Endothelial cell of umbilical vein (primary cell): ENCODE results near the gene PPM1N. TPM values are rescaled to one million over a fixed set of nuclear protein-coding genes. Genes with fewer than 3 reads are reported as not detected.

Experiments
- BruUV-seq: library from RNA; stranded (reverse); fragments of 400-500 nt; replicated peaks from 2 replicates; lab custom pipeline; 2021; lab: Mats Ljungman, UMichigan
- CTCF ChIA-PET: fragments of 300-600, 350-600 bp; sonication (Branson Sonifier 250); formaldehyde crosslinking; loops from one replicate; lab custom pipeline; 2021; ENCODE audit warnings: antibody characterized with exemption, inconsistent platforms; lab: Charles Lee
- POLR2A ChIA-PET: fragments of 300-600, 350-600 bp; sonication (Branson Sonifier 250); formaldehyde crosslinking; loops from one replicate; lab custom pipeline; 2021; ENCODE audit warnings: antibody characterized with exemption, inconsistent platforms; lab: Charles Lee
- DNase-seq: peaks from one replicate; pipeline ENCODE4 v3.0.0-alpha.2; 2011; ENCODE audit warnings: low read depth, low spot score
- FAIRE-seq: peaks from 2 replicates; lab custom pipeline; 2011; peaks lifted over from hg19 to GRCh38; lab: Jason Lieb, UNC
- H2AFZ ChIP-seq: 2 replicates; pipeline ENCODE4 v1.6.0; 2012; ENCODE audit warnings: low read depth, low read length, control low read depth, inconsistent platforms
- H3K27ac ChIP-seq: 2 replicates; pipeline ENCODE4 v1.5.1; 2011; ENCODE audit warnings: low read depth, mild to moderate bottlenecking, control low read depth, low read length, moderate library complexity; ENCODE audit not compliant: insufficient read depth
- H3K27me3 ChIP-seq, 2 experiments: 2 replicates each; pipeline versions ENCODE4 v1.6.0 to v1.6.1; 2011; ENCODE audit warnings: low read length in 2 of 2, mixed read lengths in 1 of 2; ENCODE audit not compliant: control insufficient read depth in 2 of 2, insufficient read depth in 2 of 2
- H3K36me3 ChIP-seq, 2 experiments: 2 replicates in 1 of 2; 3 replicates in 1 of 2; pipeline ENCODE4 v1.5.1; 2011; ENCODE audit warnings: low read length in 2 of 2, mild to moderate bottlenecking in 1 of 2, moderate library complexity in 1 of 2; ENCODE audit not compliant: control insufficient read depth in 2 of 2, insufficient read depth in 2 of 2; ENCODE audit errors: extremely low read depth in 1 of 2
- H3K4me1 ChIP-seq: 3 replicates; pipeline ENCODE4 v1.5.1; 2011; ENCODE audit warnings: mild to moderate bottlenecking, low read length; ENCODE audit not compliant: control insufficient read depth, insufficient read depth; ENCODE audit errors: extremely low read depth
- H3K4me2 ChIP-seq: 2 replicates; pipeline ENCODE4 v1.6.1; 2011; ENCODE audit warnings: low read length, control low read depth, mixed read lengths; ENCODE audit not compliant: insufficient read depth
- H3K4me3 ChIP-seq, 3 experiments: fragments of 200-600 bp in 1 of 3; sonication (generic), shearing (Covaris generic) in 1 of 3; replicated peaks in 1 of 3; 2 replicates each; pipeline ENCODE4 v1.5.1; 2011 to 2016; ENCODE audit warnings: control low read depth in 3 of 3, low read length in 3 of 3, mild to moderate bottlenecking in 2 of 3, inconsistent platforms in 1 of 3, low read depth in 1 of 3, moderate library complexity in 1 of 3; ENCODE audit not compliant: insufficient read depth in 1 of 3
- H3K79me2 ChIP-seq: 2 replicates; pipeline ENCODE4 v1.6.0; 2012; ENCODE audit warnings: low read length, inconsistent platforms; ENCODE audit not compliant: control insufficient read depth, insufficient read depth
- H3K9ac ChIP-seq: replicated peaks from 2 replicates; pipeline ENCODE3; 2011; ENCODE audit warnings: low read length, control low read depth; ENCODE audit not compliant: insufficient read depth; ENCODE audit errors: extremely low read depth
- H3K9me1 ChIP-seq: replicated peaks from 3 replicates; pipeline ENCODE4 v1.6.0; 2011; ENCODE audit warnings: mild to moderate bottlenecking, low read length; ENCODE audit not compliant: control insufficient read depth, insufficient read depth; ENCODE audit errors: extremely low read depth
- H3K9me3 ChIP-seq: replicated peaks from 2 replicates; pipeline ENCODE4 v1.5.1; 2012; ENCODE audit warnings: low read length, inconsistent platforms; ENCODE audit not compliant: control insufficient read depth, insufficient read depth
- H4K20me1 ChIP-seq: replicated peaks from 2 replicates; pipeline ENCODE3; 2011; ENCODE audit warnings: mild to moderate bottlenecking, low read length; ENCODE audit not compliant: control insufficient read depth, insufficient read depth; ENCODE audit errors: extremely low read depth
- CTCF ChIP-seq, 2 donors: IDR thresholded peaks; 1 replicate in 1 of 2; 2 replicates in 1 of 2; pipeline ENCODE4 v1.5.1; 2011; ENCODE audit warnings: low read length in 2 of 2, mild to moderate bottlenecking in 2 of 2, moderate library complexity in 2 of 2, control low read depth in 1 of 2, inconsistent platforms in 1 of 2, low read depth in 1 of 2; ENCODE audit not compliant: insufficient read depth in 1 of 2; ENCODE audit errors: extremely low read depth in 1 of 2
- EZH2 ChIP-seq: IDR thresholded peaks from 2 replicates; pipeline ENCODE4 v1.6.1; 2012; ENCODE audit warnings: borderline replicate concordance, low read depth, mild to moderate bottlenecking, moderate library complexity, low read length, inconsistent platforms; ENCODE audit not compliant: severe bottlenecking
- FOS ChIP-seq: IDR thresholded peaks from 2 replicates; pipeline ENCODE4 v1.6.1; 2011; ENCODE audit warnings: mild to moderate bottlenecking, low read length, moderate library complexity, borderline replicate concordance; ENCODE audit not compliant: insufficient read depth
- GATA2 ChIP-seq: IDR thresholded peaks from 2 replicates; pipeline ENCODE4 v1.7.0; 2011; ENCODE audit warnings: low read depth, mild to moderate bottlenecking, moderate library complexity, mixed read lengths, low read length; ENCODE audit not compliant: insufficient read length, insufficient read depth
- JUN ChIP-seq: IDR thresholded peaks from 2 replicates; pipeline ENCODE4 v1.6.1; 2011; ENCODE audit warnings: borderline replicate concordance, low read depth; ENCODE audit not compliant: insufficient read length, insufficient read depth
- MYC ChIP-seq: IDR thresholded peaks from one replicate; pipeline ENCODE4 v1.6.1; 2011; ENCODE audit warnings: mild to moderate bottlenecking, low read depth, low read length
- POLR2A ChIP-seq: IDR thresholded peaks from 2 replicates; pipeline ENCODE4 v1.6.1; 2012; ENCODE audit warnings: low read depth, mild to moderate bottlenecking, control low read depth, low read length
- POLR2AphosphoS5 ChIP-seq: IDR thresholded peaks from 2 replicates; pipeline ENCODE4 v1.6.1; 2012; ENCODE audit warnings: low read depth, mild to moderate bottlenecking, control low read depth, low read length, moderate library complexity; ENCODE audit not compliant: insufficient read depth
- dilution Hi-C: fragments of 300-500 bp; cut with MboI; formaldehyde crosslinking; loops from one replicate; pipeline ENCODE4 v1.15.0; 2019; ENCODE audit warnings: low sequenced_read_pairs; ENCODE audit not compliant: extremely low pct_ligation_motif_present
- intact Hi-C: fragments of 100-400 bp; cut with micrococcal nuclease; formaldehyde crosslinking; loops from one replicate; pipeline ENCODE4 v1.10.0; 2022
- polyA plus RNA-seq, 4 experiments: library from polyadenylated mRNA; depleted of rRNA in 3 of 4; stranded (reverse) in 3 of 4; unstranded in 1 of 4; fragments of >200 nt; gene quantifications; 2 replicates each; pipeline versions ENCODE4 v1.2.1 to v1.2.3, GENCODE V29; 2011 to 2012; ENCODE audit warnings: missing spikeins in 1 of 4
- total RNA-seq: library from RNA; stranded (reverse); gene quantifications from 2 replicates; pipeline ENCODE4 v1.2.3, GENCODE V29; 2021
- TF ChIP-seq, protein P1 (sequence below): IDR thresholded peaks from 2 replicates; pipeline ENCODE4 v1.6.1; 2011; ENCODE audit not compliant: insufficient read depth, insufficient read length

The PPM1N gene
- total and polyA plus RNA-seq, 2 donors (not counting 3 experiments of a cell fraction or from before 2014, with no cell fraction given) = 0.40 to 0.48 TPM

- BruUV-seq = no TSS peak
Observed at GRCh38 chr19:45451850-45452387, 46.3 kb upstream of the PPM1N start.

DNA sequence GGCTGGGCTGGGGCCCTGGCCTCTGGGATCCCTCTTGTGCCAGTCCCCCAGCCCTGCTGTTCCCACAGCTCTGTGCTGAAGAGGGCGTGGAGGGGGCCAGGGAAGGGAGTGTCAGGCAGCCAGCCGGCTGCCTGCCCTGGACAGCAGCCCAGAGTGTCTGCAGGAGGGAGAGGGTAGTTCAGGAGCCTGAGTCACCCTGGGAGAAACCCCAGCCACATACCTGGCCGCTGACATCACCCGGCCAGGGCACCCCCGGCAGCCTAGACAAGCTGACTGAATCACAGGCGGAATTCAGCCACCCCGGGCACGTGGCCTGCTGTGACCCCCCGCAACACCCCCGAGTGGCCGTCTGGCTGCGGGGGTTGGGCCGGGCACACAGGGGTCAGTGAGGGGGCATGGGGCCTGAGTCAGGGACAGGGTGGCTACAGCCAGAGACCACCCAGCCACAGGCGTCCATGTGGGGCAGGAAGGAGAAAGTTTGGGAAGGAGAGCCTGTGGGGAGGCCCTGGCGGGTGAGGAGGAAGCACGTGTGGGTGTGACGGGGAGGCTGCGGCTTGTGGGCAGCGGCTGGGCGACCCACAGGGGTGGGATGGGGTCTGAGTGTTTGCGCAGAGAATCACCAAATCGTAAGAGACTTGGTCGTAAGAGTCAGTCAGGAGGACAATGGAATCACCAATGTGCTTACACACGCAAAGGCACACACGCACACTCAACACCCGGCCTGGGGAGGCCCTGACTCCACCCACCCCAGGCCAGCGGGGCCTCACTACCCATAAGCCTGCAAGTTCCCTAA, 42.3 kb upstream of the PPM1N start:
- Histone ChIP-seq H3K9me3 (no peaks in the 10 kb centered on the region), H3K4me2 (no peak overlapping the region), H3K4me1 (peaks cover 19% of the 10 kb centered on the region), H3K36me3 (no peaks in the 10 kb centered on the region), H3K79me2 (no peaks in the 10 kb centered on the region), H3K4me3 (no peak overlapping the region), H3K27ac (peak overlapping the region; percentile 90), H2AFZ (peak overlapping the region; percentile 7), H3K9me1 (no peaks in the 10 kb centered on the region), H3K9ac (peak overlapping the region; percentile 75), H3K27me3 (no peaks in the 10 kb centered on the region), H4K20me1 (no peaks in the 10 kb centered on the region)
- DNase-seq (peak; percentile 98), FAIRE-seq (peak; percentile 88)
- intact Hi-C loops (loop anchor here (1.0 kb wide), 3 partner anchors 11 to 51 kb away; partner anchors contain the start of genes FOSB and PPP1R13L), dilution Hi-C loops (no loop called here)
- POLR2A ChIA-PET = interaction anchor here (1.3 to 2.0 kb wide), 2 partner anchors 12 to 13 kb away, joined by 5 to 9 read pairs; partner anchors contain the start of gene FOSB
- CTCF ChIA-PET = interaction anchor here (1.1 to 7.3 kb wide), 6 partner anchors 10 to 29 kb away, joined by 4 to 58 read pairs (median 6); partner anchors contain the start of gene FOSB
- no TSS peak for BruUV-seq
- TF ChIP-seq, protein P1, sequence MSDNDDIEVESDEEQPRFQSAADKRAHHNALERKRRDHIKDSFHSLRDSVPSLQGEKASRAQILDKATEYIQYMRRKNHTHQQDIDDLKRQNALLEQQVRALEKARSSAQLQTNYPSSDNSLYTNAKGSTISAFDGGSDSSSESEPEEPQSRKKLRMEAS = peak; percentile 52
- TF ChIP-seq EZH2 (no peak), MYC (peak; percentile 80), GATA2 (no peak), FOS (peak; percentile 98), POLR2A (no peak), CTCF (IDR thresholded peaks at IDR 0.05; ENCODE audit: extremely low read depth in 1 of 2, insufficient read depth in 1 of 2, low read depth in 1 of 2, low read length in 2 of 2) (no peak), POLR2AphosphoS5 (peak; percentile 99), JUN (peak; percentile 86)

More at GRCh38 chr19:45451850-45452387, 46.3 kb upstream of the PPM1N start:
- Histone ChIP-seq H3K79me2 (no peaks in the 10 kb centered on the region), H2AFZ (no peak overlapping the region), H3K9me3 (no peaks in the 10 kb centered on the region), H4K20me1 (no peaks in the 10 kb centered on the region), H3K4me2 (no peak overlapping the region), H3K27me3 (no peaks in the 10 kb centered on the region), H3K9me1 (no peaks in the 10 kb centered on the region), H3K4me1 (peaks cover 32% of the 10 kb centered on the region), H3K4me3 (no peak overlapping the region), H3K27ac (no peak overlapping the region), H3K36me3 (no peaks in the 10 kb centered on the region), H3K9ac (no peak overlapping the region)
- DNase-seq = no peak
- CTCF ChIA-PET = interaction anchor here (1.1 to 7.3 kb wide), 3 partner anchors 13 to 33 kb away, joined by 5 to 58 read pairs (median 6); no protein-coding TSS in a partner anchor
- intact Hi-C loops = no loop called here
- no peak for FAIRE-seq
- POLR2A ChIA-PET = no interaction called here
- dilution Hi-C loops = no loop called here
- TF ChIP-seq EZH2 (no peak), POLR2AphosphoS5 (no peak), POLR2A (no peak)
